HG02970 (cell line): ENCODE results near the gene ZNF200.
A peak's percentile ranks its signal among the peaks of the same experiment; 100 is the strongest.
"Not testable (repeated sequence)": the region's sequence is repeated elsewhere in the genome, so short reads cannot be mapped to it uniquely, and the experiment has no call there.

Source experiments
- ATAC-seq: cut with Tn5 transposase; IDR thresholded peaks from one replicate; pipeline ENCODE4 v1.9.1; 2021; ENCODE audit warnings: mild to moderate bottlenecking, moderate library complexity, moderate number of reproducible peaks; ENCODE audit not compliant: unreplicated experiment, low FRiP score

The ZNF200 gene

GRCh38 chr16:3234857-3235561, at the start of gene ZNF200:
ZNF200 (minus strand) TSS chr16:3235158; CDS start chr16:3233755, 1,403 bp downstream.
- peak; percentile 91 for ATAC-seq

GRCh38 chr16:3283543-3284447, 48.8 kb upstream of the ZNF200 start:
- ATAC-seq: no peak

- peak; percentile 80 for ATAC-seq
Measured at GRCh38 chr16:3282730-3283542, 48.0 kb upstream of the ZNF200 start, which contains the start of gene ZNF263. ZNF263 (plus strand) TSS chr16:3283491; CDS start chr16:3283819, 328 bp downstream.

- peak; percentile 24 for ATAC-seq
Measured at GRCh38 chr16:3282103-3282729, 47.3 kb upstream of the ZNF200 start.

GRCh38 chr16:3281222-3281820, 46.4 kb upstream of the ZNF200 start:
- no peak for ATAC-seq

- ATAC-seq: no peak
Measured at GRCh38 chr16:3276679-3277078, 41.7 kb upstream of the ZNF200 start.

GRCh38 chr16:3274947-3275346, 40.0 kb upstream of the ZNF200 start:
- no peak for ATAC-seq

- no peak for ATAC-seq
Measured at GRCh38 chr16:3274490-3274889, 39.5 kb upstream of the ZNF200 start.

GRCh38 chr16:3271281-3271680, 36.3 kb upstream of the ZNF200 start:
- ATAC-seq: not testable (repeated sequence)

GRCh38 chr16:3270718-3271117, 35.8 kb upstream of the ZNF200 start:
- not testable (repeated sequence) for ATAC-seq

GRCh38 chr16:3268294-3268693, 33.3 kb upstream of the ZNF200 start:
- no peak for ATAC-seq

GRCh38 chr16:3266873-3267537, 32.0 kb upstream of the ZNF200 start:
- no peak for ATAC-seq

- peak; percentile 81 for ATAC-seq
Measured at GRCh38 chr16:3264137-3265036, 29.4 kb upstream of the ZNF200 start.

GRCh38 chr16:3262517-3262916, 27.6 kb upstream of the ZNF200 start:
- no peak for ATAC-seq

- ATAC-seq: no peak
Measured at GRCh38 chr16:3259836-3260235, 24.9 kb upstream of the ZNF200 start.

- ATAC-seq: no peak
Measured at GRCh38 chr16:3256866-3257465, 22.0 kb upstream of the ZNF200 start.

- ATAC-seq: no peak
Measured at GRCh38 chr16:3256146-3256865, 21.3 kb upstream of the ZNF200 start, which contains the start of gene MEFV. MEFV (minus strand) TSS chr16:3256633; CDS start chr16:3256587, 46 bp downstream.
